IPS DF 6.9 (cell line): ENCODE results near the gene SMG6.

ENCODE experiments used
- DNase-seq: peaks from one replicate; pipeline ENCODE4 v3.0.0-alpha.2; 2013; ENCODE audit warnings: low read depth, low spot score
- H3K27ac ChIP-seq: one replicate; pipeline ENCODE4 v1.5.1; 2013; ENCODE audit warnings: low read length, control low read depth
- H3K27me3 ChIP-seq: 2 replicates; pipeline ENCODE4 v1.6.1; 2013; ENCODE audit warnings: mild to moderate bottlenecking, low read length; ENCODE audit not compliant: control insufficient read depth, insufficient read depth
- H3K36me3 ChIP-seq: 2 replicates; pipeline ENCODE4 v1.6.1; 2013; ENCODE audit warnings: low read length; ENCODE audit not compliant: control insufficient read depth, insufficient read depth
- H3K4me1 ChIP-seq: 2 replicates; pipeline ENCODE4 v1.6.1; 2013; ENCODE audit warnings: low read length; ENCODE audit not compliant: control insufficient read depth, insufficient read depth
- H3K4me3 ChIP-seq: 2 replicates; pipeline ENCODE4 v1.5.1; 2013; ENCODE audit warnings: mild to moderate bottlenecking, low read length
- H3K9me3 ChIP-seq: 2 replicates; pipeline ENCODE4 v1.6.1; 2013; ENCODE audit warnings: low read length, inconsistent platforms; ENCODE audit not compliant: control insufficient read depth, insufficient read depth
- WGBS: extraction: QIAGEN DNeasy Blood & Tissue Kit; methylation state at CpG from one replicate; pipeline ENCODE4 v1.1.7; 2013; ENCODE audit warnings: mixed read lengths, missing lambda C conversion rate; ENCODE audit not compliant: insufficient read length, insufficient coverage; 5-methylcytosine and 5-hydroxymethylcytosine counted together

Gene SMG6

DNA sequence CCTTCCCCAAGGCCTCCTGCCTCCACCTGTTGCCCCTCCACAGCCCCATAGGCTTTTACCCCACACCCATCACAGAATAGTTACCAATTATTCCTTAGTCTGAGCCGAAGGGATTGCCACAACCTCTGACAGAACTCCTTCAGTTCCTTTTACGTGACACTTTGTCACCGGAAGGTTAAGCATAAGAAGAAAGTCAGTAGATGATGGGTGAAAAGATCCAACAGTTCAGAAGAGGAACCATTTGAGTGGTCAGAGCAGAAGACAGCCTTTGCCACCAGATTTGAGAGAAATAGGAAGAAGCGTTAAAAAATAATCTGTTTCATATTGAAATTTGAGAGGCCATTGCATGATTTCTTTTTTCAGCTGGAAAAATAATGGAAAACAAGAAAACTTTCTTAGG lies 1.3 kb upstream of the SMG6 start:
- no peaks in the 10 kb centered on the region for H3K27me3 ChIP-seq
- H3K4me3 ChIP-seq = no peak overlapping the region
- H3K4me1 ChIP-seq = no peaks in the 10 kb centered on the region
- WGBS = no CpG with 5 or more reads among the region's 4 CpGs
- H3K9me3 ChIP-seq = no peaks in the 10 kb centered on the region
- no peak overlapping the region for H3K27ac ChIP-seq
- DNase-seq = no peak
- H3K36me3 ChIP-seq = no peaks in the 10 kb centered on the region

- Histone ChIP-seq H3K9me3 (no peaks in the 10 kb centered on the region), H3K4me3 (peak overlapping the region; percentile 86), H3K27me3 (no peaks in the 10 kb centered on the region), H3K27ac (no peak overlapping the region), H3K36me3 (peaks cover 6% of the 10 kb centered on the region), H3K4me1 (no peaks in the 10 kb centered on the region)
- no peak for DNase-seq
- no CpG with 5 or more reads among the region's 12 CpGs for WGBS
These were observed 794 bp downstream of the SMG6 start for GRCh38 chr17:2302778-2303203.

GRCh38 chr17:2299756-2300155 lies 3.8 kb downstream of the SMG6 start:
- no CpG with 5 or more reads among the region's 22 CpGs for WGBS
- DNase-seq = no peak
- H3K36me3 ChIP-seq = peaks cover 6% of the 10 kb centered on the region
- no peaks in the 10 kb centered on the region for H3K27me3 ChIP-seq
- no peak overlapping the region for H3K27ac ChIP-seq
- H3K9me3 ChIP-seq = no peaks in the 10 kb centered on the region
- no peak overlapping the region for H3K4me3 ChIP-seq
- no peaks in the 10 kb centered on the region for H3K4me1 ChIP-seq

DNA sequence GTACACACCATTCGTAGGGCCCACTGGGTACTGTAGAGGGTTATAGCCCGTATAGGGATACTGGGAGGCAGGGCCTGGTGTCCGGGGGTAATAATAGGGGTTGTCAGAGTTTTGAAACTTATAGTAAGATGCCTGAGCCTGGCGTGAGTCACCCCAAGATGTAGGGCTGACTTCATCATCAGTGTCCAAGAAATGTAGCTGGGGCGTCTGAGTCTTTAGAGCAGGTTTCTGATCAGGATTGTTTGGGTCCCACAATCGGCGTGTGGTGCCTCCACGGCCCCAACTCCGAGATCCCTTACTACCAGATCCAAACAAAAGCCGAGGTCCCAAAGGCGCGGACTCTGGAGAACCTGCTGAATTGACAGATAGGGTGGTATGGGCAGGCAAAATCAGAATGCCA lies 4.4 kb downstream of the SMG6 start:
- Histone ChIP-seq H3K27ac (no peak overlapping the region), H3K36me3 (peaks cover 6% of the 10 kb centered on the region), H3K27me3 (no peaks in the 10 kb centered on the region), H3K9me3 (no peaks in the 10 kb centered on the region), H3K4me3 (no peak overlapping the region), H3K4me1 (no peaks in the 10 kb centered on the region)
- WGBS = no CpG with 5 or more reads among the region's 12 CpGs
- DNase-seq = no peak

DNA sequence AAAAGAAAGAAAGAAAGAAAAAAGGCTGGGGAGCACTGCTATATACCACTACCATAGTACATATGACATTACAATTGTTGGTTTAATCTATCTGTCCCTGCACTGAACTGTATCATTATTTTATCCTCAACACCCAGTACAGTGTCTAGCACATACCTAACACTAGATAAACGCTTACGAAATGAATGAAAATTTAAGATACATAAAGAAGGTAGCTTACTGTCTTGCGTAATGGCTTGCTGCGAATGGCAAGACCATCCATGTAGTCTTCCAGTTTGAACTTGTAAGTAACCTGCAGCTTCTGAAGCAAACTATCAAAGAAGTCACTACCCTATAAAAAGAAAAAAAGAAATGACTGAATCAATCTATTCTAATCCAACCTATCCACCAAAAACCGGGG lies 6.6 kb downstream of the SMG6 start:
- Histone ChIP-seq H3K9me3 (no peaks in the 10 kb centered on the region), H3K4me3 (no peak overlapping the region), H3K27ac (no peak overlapping the region), H3K36me3 (peaks cover 6% of the 10 kb centered on the region), H3K27me3 (no peaks in the 10 kb centered on the region), H3K4me1 (no peaks in the 10 kb centered on the region)
- no peak for DNase-seq
- WGBS = no CpG with 5 or more reads among the region's 5 CpGs

DNA sequence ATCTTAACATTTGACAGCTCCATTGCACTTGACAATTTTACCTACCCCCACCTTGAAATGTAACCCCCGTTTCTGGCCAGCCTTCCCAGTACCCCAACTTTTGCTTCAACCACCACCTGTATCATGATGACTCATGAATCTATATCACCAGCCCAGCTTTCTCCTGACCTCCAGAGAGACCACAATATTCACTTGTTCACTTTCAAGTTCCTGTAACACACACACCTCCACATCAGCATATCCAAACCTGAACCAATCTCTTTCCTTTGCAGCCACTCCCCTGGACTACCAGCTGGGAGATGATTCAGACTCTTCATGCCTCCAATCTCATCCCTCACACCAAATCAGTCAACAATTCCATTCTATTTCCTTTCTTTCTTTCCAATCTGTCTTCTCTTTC lies 8.0 kb downstream of the SMG6 start:
- WGBS = no CpG with 5 or more reads among the region's 1 CpG
- Histone ChIP-seq H3K9me3 (no peaks in the 10 kb centered on the region), H3K36me3 (peaks cover 9% of the 10 kb centered on the region), H3K27me3 (no peaks in the 10 kb centered on the region), H3K27ac (no peak overlapping the region), H3K4me1 (no peaks in the 10 kb centered on the region), H3K4me3 (no peak overlapping the region)
- DNase-seq = no peak

- Histone ChIP-seq H3K9me3 (no peaks in the 10 kb centered on the region), H3K27me3 (no peaks in the 10 kb centered on the region), H3K27ac (no peak overlapping the region), H3K4me3 (no peak overlapping the region), H3K4me1 (no peaks in the 10 kb centered on the region), H3K36me3 (peaks cover 3% of the 10 kb centered on the region; the same call in 1 of the 2 replicates)
- WGBS = no CpG with 5 or more reads among the region's 2 CpGs
- DNase-seq = no peak
These were observed 11.5 kb downstream of the SMG6 start for GRCh38 chr17:2292100-2292499.

DNA sequence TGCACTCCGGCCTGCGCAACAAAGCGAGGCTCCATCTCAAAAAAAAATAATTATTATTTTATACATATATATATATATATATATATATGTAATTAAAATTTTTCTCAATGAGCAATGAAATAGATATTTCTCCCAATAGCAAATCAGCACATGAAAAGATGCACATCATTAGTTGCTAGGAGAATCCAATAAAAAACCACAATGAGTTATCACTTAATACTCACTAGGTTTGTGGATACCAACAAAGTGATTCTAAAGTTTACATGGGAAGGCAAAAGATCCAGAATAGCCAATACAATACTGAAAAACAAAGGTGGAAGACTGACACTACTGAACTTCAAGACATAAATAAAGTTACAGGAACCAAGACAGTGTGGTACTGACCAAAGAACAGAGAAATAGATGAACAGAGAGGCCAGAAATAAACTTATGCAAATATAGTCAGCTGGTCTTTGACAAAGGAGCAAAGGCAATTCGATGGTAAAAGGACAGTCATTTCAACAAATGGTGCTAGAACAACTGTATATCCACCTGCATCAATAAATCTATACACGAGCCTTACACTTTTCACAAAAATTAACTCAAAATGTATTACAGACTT lies 13.6 kb downstream of the SMG6 start:
- no peaks in the 10 kb centered on the region for H3K27me3 ChIP-seq
- H3K4me1 ChIP-seq = no peaks in the 10 kb centered on the region
- H3K27ac ChIP-seq = no peak overlapping the region
- no peaks in the 10 kb centered on the region for H3K9me3 ChIP-seq
- H3K4me3 ChIP-seq = no peak overlapping the region
- no CpG with 5 or more reads among the region's 5 CpGs for WGBS
- DNase-seq = no peak
- H3K36me3 ChIP-seq = peaks cover 3% of the 10 kb centered on the region; the same call in 1 of the 2 replicates

GRCh38 chr17:2283302-2283701 lies 20.3 kb downstream of the SMG6 start:
- H3K27ac ChIP-seq = no peak overlapping the region
- H3K36me3 ChIP-seq = peaks cover 11% of the 10 kb centered on the region; the same call in 1 of the 2 replicates
- no peaks in the 10 kb centered on the region for H3K4me1 ChIP-seq
- H3K9me3 ChIP-seq = no peaks in the 10 kb centered on the region
- no peak overlapping the region for H3K4me3 ChIP-seq
- DNase-seq = no peak
- H3K27me3 ChIP-seq = no peaks in the 10 kb centered on the region
- WGBS = no CpG with 5 or more reads among the region's 7 CpGs

- no CpG with 5 or more reads among the region's 7 CpGs for WGBS
- Histone ChIP-seq H3K4me1 (no peaks in the 10 kb centered on the region), H3K27me3 (no peaks in the 10 kb centered on the region), H3K27ac (no peak overlapping the region), H3K9me3 (no peaks in the 10 kb centered on the region), H3K4me3 (no peak overlapping the region), H3K36me3 (peaks cover 11% of the 10 kb centered on the region; the same call in 1 of the 2 replicates)
- DNase-seq = peak; percentile 25
These were observed 21.2 kb downstream of the SMG6 start for GRCh38 chr17:2282297-2282873.

- WGBS = no CpG with 5 or more reads among the region's 9 CpGs
- DNase-seq = no peak
- no peaks in the 10 kb centered on the region for H3K9me3 ChIP-seq
- no peaks in the 10 kb centered on the region for H3K27me3 ChIP-seq
- H3K4me1 ChIP-seq = no peaks in the 10 kb centered on the region
- no peak overlapping the region for H3K27ac ChIP-seq
- H3K36me3 ChIP-seq = peaks cover 11% of the 10 kb centered on the region; the same call in 1 of the 2 replicates
- no peak overlapping the region for H3K4me3 ChIP-seq
These were observed 23.9 kb downstream of the SMG6 start for GRCh38 chr17:2279707-2280106.
